Mesendoderm (in vitro differentiated cells): ENCODE results near the gene CILP.
"Not testable (repeated sequence)": the region's sequence is repeated elsewhere in the genome, so short reads cannot be mapped to it uniquely, and the experiment has no call there.

Experiments
- DNase-seq: peaks from one replicate; pipeline ENCODE4 v3.0.0; 2013
- H2AK5ac ChIP-seq: 2 replicates; pipeline ENCODE4 v1.6.1; 2013; ENCODE audit warnings: low read length, inconsistent platforms
- H2BK120ac ChIP-seq: 2 replicates; pipeline ENCODE4 v1.6.1; 2013; ENCODE audit warnings: low read depth, mild to moderate bottlenecking, low read length, moderate library complexity, mixed read lengths
- H2BK15ac ChIP-seq: replicated peaks from 2 replicates; pipeline ENCODE4 v1.6.1; 2013; ENCODE audit warnings: low read depth, mild to moderate bottlenecking, moderate library complexity
- H2BK5ac ChIP-seq: 2 replicates; pipeline ENCODE4 v1.6.1; 2013; ENCODE audit warnings: low read length, inconsistent platforms
- H3K18ac ChIP-seq: 2 replicates; pipeline ENCODE4 v1.6.1; 2013; ENCODE audit warnings: mild to moderate bottlenecking, low read length, mixed read lengths
- H3K23ac ChIP-seq: one replicate; pipeline ENCODE4 v1.6.1; 2013; ENCODE audit warnings: low read length
- H3K27ac ChIP-seq: 2 replicates; pipeline ENCODE4 v1.5.1; 2013; ENCODE audit warnings: low read depth, mild to moderate bottlenecking, inconsistent platforms, low read length, moderate library complexity
- H3K27me3 ChIP-seq: 2 replicates; pipeline ENCODE4 v1.6.1; 2013; ENCODE audit warnings: low read length, control low read depth, mild to moderate bottlenecking, inconsistent platforms; ENCODE audit not compliant: insufficient read depth, poor library complexity
- H3K36me3 ChIP-seq: 2 replicates; pipeline ENCODE4 v1.6.1; 2013; ENCODE audit warnings: low read length, inconsistent platforms; ENCODE audit not compliant: control insufficient read depth, insufficient read depth
- H3K4ac ChIP-seq: one replicate; pipeline ENCODE4 v1.6.1; 2013; ENCODE audit warnings: low read depth, mild to moderate bottlenecking, low read length, moderate library complexity
- H3K4me1 ChIP-seq: 2 replicates; pipeline ENCODE4 v1.6.1; 2013; ENCODE audit warnings: low read depth, low read length, inconsistent platforms; ENCODE audit not compliant: control insufficient read depth
- H3K4me2 ChIP-seq: 2 replicates; pipeline ENCODE4 v1.6.1; 2013; ENCODE audit warnings: low read length
- H3K4me3 ChIP-seq: 2 replicates; pipeline ENCODE4 v1.5.1; 2013; ENCODE audit warnings: mild to moderate bottlenecking, low read length
- H3K56ac ChIP-seq: one replicate; pipeline ENCODE4 v1.6.1; 2013; ENCODE audit warnings: low read length
- H3K79me1 ChIP-seq: 2 replicates; pipeline ENCODE4 v1.6.1; 2013; ENCODE audit warnings: low read length, inconsistent platforms
- H3K79me2 ChIP-seq: 2 replicates; pipeline ENCODE4 v1.6.1; 2013; ENCODE audit warnings: mild to moderate bottlenecking, low read length; ENCODE audit not compliant: control insufficient read depth, insufficient read depth
- H3K9ac ChIP-seq: 2 replicates; pipeline ENCODE4 v1.6.1; 2013; ENCODE audit warnings: low read length, inconsistent platforms
- H4K5ac ChIP-seq: one replicate; pipeline ENCODE4 v1.6.1; 2013; ENCODE audit warnings: low read length
- H4K8ac ChIP-seq: one replicate; pipeline ENCODE4 v1.6.1; 2013; ENCODE audit warnings: low read depth, mild to moderate bottlenecking, control low read depth, low read length, moderate library complexity
- WGBS: extraction: QIAGEN DNeasy Blood & Tissue Kit; methylation state at CpG from one replicate; pipeline ENCODE4 v1.1.7; 2013; ENCODE audit warnings: low lambda C conversion rate, missing lambda C conversion rate; ENCODE audit not compliant: insufficient coverage; ENCODE audit errors: extremely low coverage; 5-methylcytosine and 5-hydroxymethylcytosine counted together

Gene CILP

GRCh38 chr15:65182538-65182937, 28.7 kb downstream of the CILP start:
- no peak overlapping the region for H4K8ac ChIP-seq
- H3K79me2 ChIP-seq: peaks cover 17% of the 10 kb centered on the region
- no CpG with 5 or more reads among the region's 4 CpGs for WGBS
- no peak overlapping the region for H2BK15ac ChIP-seq
- H3K4me2 ChIP-seq: no peak overlapping the region
- H3K23ac ChIP-seq: no peak overlapping the region
- no peak overlapping the region for H3K27ac ChIP-seq
- no peak overlapping the region for H2AK5ac ChIP-seq
- no peak overlapping the region for H3K4me3 ChIP-seq
- no peak overlapping the region for H2BK5ac ChIP-seq
- no peak overlapping the region for H4K5ac ChIP-seq
- H3K79me1 ChIP-seq: peaks cover 2% of the 10 kb centered on the region
- H3K18ac ChIP-seq: no peak overlapping the region
- no peak overlapping the region for H3K56ac ChIP-seq
- no peaks in the 10 kb centered on the region for H3K4me1 ChIP-seq
- no peak overlapping the region for H3K4ac ChIP-seq
- no peak for DNase-seq
- no peaks in the 10 kb centered on the region for H3K27me3 ChIP-seq
- no peak overlapping the region for H3K9ac ChIP-seq
- H2BK120ac ChIP-seq: no peak overlapping the region
- H3K36me3 ChIP-seq: no peaks in the 10 kb centered on the region

DNA sequence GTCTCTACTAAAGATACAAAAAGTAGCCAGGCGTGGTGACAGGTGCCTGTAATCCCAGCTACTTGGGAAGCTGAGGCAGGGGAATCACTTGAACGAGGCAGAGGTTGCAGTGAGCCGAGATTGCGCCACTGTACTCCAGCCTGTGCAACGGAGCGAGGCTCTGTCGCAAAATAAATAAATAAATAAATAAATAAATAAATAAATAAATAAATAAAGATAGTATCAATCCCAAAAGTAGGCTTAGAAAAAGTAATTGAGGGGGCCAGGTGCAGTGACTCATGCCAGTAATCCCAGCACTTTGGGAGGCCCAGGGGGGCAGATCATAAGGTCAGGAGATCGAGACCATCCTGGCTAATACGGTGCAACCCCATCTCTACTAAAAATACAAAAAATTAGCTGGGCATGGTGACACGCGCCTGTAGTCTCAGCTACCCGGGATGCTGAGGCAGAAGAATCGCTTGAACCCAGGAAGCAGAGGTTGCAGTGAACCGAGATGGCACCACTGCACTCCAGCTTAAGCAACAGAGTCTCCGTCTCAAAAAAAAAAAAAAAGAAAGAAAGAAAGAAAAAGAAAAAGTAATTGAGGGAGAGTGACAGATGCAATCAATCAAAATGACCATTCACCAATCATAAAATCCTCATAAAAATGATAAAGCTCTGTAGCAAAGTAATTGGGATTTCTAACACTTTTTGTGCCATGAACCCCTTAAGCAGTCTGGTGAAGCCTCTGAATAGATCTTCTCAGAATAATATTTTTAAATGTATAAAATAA, 29.5 kb downstream of the CILP start:
- not testable (repeated sequence) for DNase-seq, H3K4me3 ChIP-seq, H3K36me3 ChIP-seq

GRCh38 chr15:65180167-65180566, 31.1 kb downstream of the CILP start:
- no peak overlapping the region for H2BK15ac ChIP-seq

More for the DNA sequence above, 29.5 kb downstream of the CILP start:
- not testable (repeated sequence) for H3K27ac ChIP-seq, H2BK120ac ChIP-seq, H4K5ac ChIP-seq, H3K9ac ChIP-seq, H2AK5ac ChIP-seq, H3K4me2 ChIP-seq, H3K18ac ChIP-seq, H3K4ac ChIP-seq, H2BK5ac ChIP-seq, H3K79me1 ChIP-seq, H3K27me3 ChIP-seq, H2BK15ac ChIP-seq, H4K8ac ChIP-seq, H3K23ac ChIP-seq, H3K56ac ChIP-seq, H3K4me1 ChIP-seq
- WGBS: no CpG with 5 or more reads among the region's 15 CpGs
- peaks cover 17% of the 10 kb centered on the region for H3K79me2 ChIP-seq

DNA sequence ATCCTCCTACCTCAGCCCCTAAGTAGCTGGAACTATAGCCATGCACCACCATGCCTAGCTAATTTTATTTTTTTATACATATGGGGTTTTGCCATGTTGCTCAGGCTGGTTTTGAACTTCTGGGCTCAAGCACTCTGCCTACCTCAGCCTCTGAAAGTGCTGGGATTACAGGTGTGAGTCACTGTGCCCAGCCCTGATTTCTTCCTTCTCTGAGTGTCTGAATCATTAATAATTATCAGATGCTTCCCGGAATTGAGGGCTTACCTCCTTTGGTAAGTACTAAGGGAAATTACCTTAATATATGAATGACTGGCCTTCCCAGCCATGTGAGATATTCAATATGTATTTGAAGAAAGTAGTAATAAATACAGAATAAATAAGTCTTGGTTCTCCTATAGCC, 33.4 kb downstream of the CILP start:
- H3K9ac ChIP-seq: no peak overlapping the region
- H2BK120ac ChIP-seq: no peak overlapping the region
- no peak overlapping the region for H2BK15ac ChIP-seq
- no peak overlapping the region for H2AK5ac ChIP-seq
- no peaks in the 10 kb centered on the region for H3K4me1 ChIP-seq
- H3K4ac ChIP-seq: no peak overlapping the region
- H3K36me3 ChIP-seq: no peaks in the 10 kb centered on the region
- no peak overlapping the region for H4K5ac ChIP-seq
- H2BK5ac ChIP-seq: no peak overlapping the region
- H3K23ac ChIP-seq: no peak overlapping the region
- no CpG with 5 or more reads among the region's 1 CpG for WGBS
- H3K27ac ChIP-seq: no peak overlapping the region
- no peak for DNase-seq
- H3K27me3 ChIP-seq: no peaks in the 10 kb centered on the region
- H3K56ac ChIP-seq: no peak overlapping the region
- no peak overlapping the region for H3K4me2 ChIP-seq
- no peak overlapping the region for H4K8ac ChIP-seq
- no peak overlapping the region for H3K18ac ChIP-seq
- no peak overlapping the region for H3K4me3 ChIP-seq
- peaks cover 5% of the 10 kb centered on the region for H3K79me2 ChIP-seq
- H3K79me1 ChIP-seq: peaks cover 3% of the 10 kb centered on the region

More at GRCh38 chr15:65180167-65180566, 31.1 kb downstream of the CILP start:
- Histone ChIP-seq H3K18ac (no peak overlapping the region), H2AK5ac (no peak overlapping the region), H4K5ac (no peak overlapping the region), H3K27me3 (no peaks in the 10 kb centered on the region), H3K56ac (no peak overlapping the region), H4K8ac (no peak overlapping the region), H2BK120ac (no peak overlapping the region), H2BK5ac (no peak overlapping the region), H3K79me2 (peaks cover 17% of the 10 kb centered on the region), H3K4me3 (no peak overlapping the region), H3K9ac (no peak overlapping the region), H3K36me3 (no peaks in the 10 kb centered on the region), H3K4me1 (no peaks in the 10 kb centered on the region), H3K4ac (no peak overlapping the region), H3K27ac (no peak overlapping the region), H3K23ac (no peak overlapping the region), H3K4me2 (no peak overlapping the region), H3K79me1 (peaks cover 2% of the 10 kb centered on the region)
- no peak for DNase-seq
- WGBS: no CpG with 5 or more reads among the region's 3 CpGs

DNA sequence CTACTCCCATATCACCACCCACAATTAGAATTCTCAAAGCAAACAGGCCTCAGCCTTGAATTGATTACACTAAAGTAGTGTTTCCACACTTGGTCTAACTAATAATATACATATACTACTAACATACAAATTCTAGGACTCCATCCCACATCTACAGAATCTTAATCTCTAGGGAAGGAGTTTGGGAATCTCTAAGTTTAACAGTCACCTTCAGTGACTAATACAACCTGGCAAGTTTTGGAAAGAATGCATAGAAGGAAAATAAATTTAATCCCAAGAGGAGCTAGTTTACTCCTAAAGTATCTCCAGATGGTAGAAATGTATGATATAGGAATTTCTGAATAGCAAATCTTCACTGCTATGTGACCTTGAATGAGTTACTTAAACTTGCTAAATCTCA, 35.2 kb downstream of the CILP start:
- no peaks in the 10 kb centered on the region for H3K4me1 ChIP-seq
- no peak overlapping the region for H3K4me3 ChIP-seq
- no peak overlapping the region for H2BK15ac ChIP-seq
- H3K27me3 ChIP-seq: no peaks in the 10 kb centered on the region
- no peak overlapping the region for H3K23ac ChIP-seq
- no peak overlapping the region for H4K8ac ChIP-seq
- no peak overlapping the region for H3K56ac ChIP-seq
- H3K36me3 ChIP-seq: no peaks in the 10 kb centered on the region
- peaks cover 1% of the 10 kb centered on the region for H3K79me1 ChIP-seq
- H4K5ac ChIP-seq: no peak overlapping the region
- no peak overlapping the region for H2BK5ac ChIP-seq
- H3K27ac ChIP-seq: no peak overlapping the region
- no peak overlapping the region for H3K18ac ChIP-seq
- H3K79me2 ChIP-seq: no peaks in the 10 kb centered on the region
- H2BK120ac ChIP-seq: no peak overlapping the region
- H3K4ac ChIP-seq: no peak overlapping the region
- H2AK5ac ChIP-seq: no peak overlapping the region
- no peak overlapping the region for H3K9ac ChIP-seq
- no peak for DNase-seq
- H3K4me2 ChIP-seq: no peak overlapping the region

GRCh38 chr15:65175511-65175910, 35.8 kb downstream of the CILP start:
- Histone ChIP-seq H3K27me3 (no peaks in the 10 kb centered on the region), H3K4me3 (no peak overlapping the region), H3K23ac (no peak overlapping the region), H4K8ac (no peak overlapping the region), H3K4ac (no peak overlapping the region), H3K79me1 (peaks cover 1% of the 10 kb centered on the region), H3K4me1 (no peaks in the 10 kb centered on the region), H3K79me2 (no peaks in the 10 kb centered on the region), H4K5ac (no peak overlapping the region), H2BK15ac (no peak overlapping the region), H3K18ac (no peak overlapping the region), H3K36me3 (no peaks in the 10 kb centered on the region), H2BK5ac (no peak overlapping the region), H2BK120ac (no peak overlapping the region), H3K27ac (no peak overlapping the region), H3K9ac (no peak overlapping the region), H2AK5ac (no peak overlapping the region), H3K4me2 (no peak overlapping the region), H3K56ac (no peak overlapping the region)
- no peak for DNase-seq
- WGBS: no CpG with 5 or more reads among the region's 5 CpGs
